Activated B cell treated with CpG ODN at 0.5 μM for 24 hours (primary cell): Measurements from ENCODE around the gene KCNIP1. TPM values are rescaled to one million over a fixed set of nuclear protein-coding genes. Genes with fewer than 3 reads are reported as not detected.

Source experiments
- ATAC-seq: fragments of 200-7000 bp; cut with Tn5 transposase; one replicate; pipeline ENCODE4 v1.10.0; 2021; ENCODE audit warnings: low read depth, mild to moderate bottlenecking, moderate library complexity
- CTCF ChIA-PET: fragments of 350-600 bp; sonication (Branson Sonifier 250); formaldehyde crosslinking; loops from one replicate; lab custom pipeline; 2021; ENCODE audit warnings: antibody characterized with exemption; lab: Charles Lee
- POLR2A ChIA-PET: fragments of 350-600 bp; sonication (Branson Sonifier 250); formaldehyde crosslinking; loops from one replicate; lab custom pipeline; 2021; ENCODE audit warnings: antibody characterized with exemption; lab: Charles Lee
- DNase-seq: peaks from one replicate; pipeline ENCODE4 v3.0.0; 2022
- H3K27ac Mint-ChIP-seq: one replicate; pipeline ENCODE4 v1.8.0; 2020; ENCODE audit warnings: mixed read lengths
- H3K27me3 Mint-ChIP-seq: one replicate; pipeline ENCODE4 v1.8.0; 2021; ENCODE audit warnings: mixed read lengths
- H3K36me3 Mint-ChIP-seq: one replicate; pipeline ENCODE4 v1.8.0; 2021; ENCODE audit warnings: low read depth, mixed read lengths
- H3K4me1 Mint-ChIP-seq: one replicate; pipeline ENCODE4 v1.8.0; 2021; ENCODE audit warnings: mixed read lengths
- H3K4me3 Mint-ChIP-seq: one replicate; pipeline ENCODE4 v1.8.0; 2020; ENCODE audit warnings: mild to moderate bottlenecking, mixed read lengths
- H3K9me3 Mint-ChIP-seq: one replicate; pipeline ENCODE4 v1.8.0; 2020; ENCODE audit warnings: mixed read lengths
- intact Hi-C: fragments of 100-400 bp; cut with micrococcal nuclease; formaldehyde crosslinking; loops from one replicate; pipeline ENCODE4 v1.15.1; 2024
- total RNA-seq: library from RNA; stranded (reverse); gene quantifications from 2 replicates; pipeline ENCODE4 v1.2.3, GENCODE V29; 2022
- TF ChIP-seq, protein P1 (sequence below): fragments of 200-600 bp; IDR thresholded peaks from one replicate; pipeline ENCODE4 v1.8.0; 2022; ENCODE audit warnings: antibody characterized with exemption, mild to moderate bottlenecking

Gene KCNIP1
- total RNA-seq, 1 donor from 2014 or later = not detected

- Mint-ChIP-seq H3K27ac (no peak overlapping the region), H3K27me3 (peaks cover 21% of the 10 kb centered on the region), H3K4me3 (no peak overlapping the region), H3K4me1 (no peaks in the 10 kb centered on the region), H3K36me3 (no peaks in the 10 kb centered on the region), H3K9me3 (no peaks in the 10 kb centered on the region)
- no peak for ATAC-seq
- CTCF ChIA-PET = no interaction called here
- intact Hi-C loops = no loop called here
- TF ChIP-seq, protein P1, sequence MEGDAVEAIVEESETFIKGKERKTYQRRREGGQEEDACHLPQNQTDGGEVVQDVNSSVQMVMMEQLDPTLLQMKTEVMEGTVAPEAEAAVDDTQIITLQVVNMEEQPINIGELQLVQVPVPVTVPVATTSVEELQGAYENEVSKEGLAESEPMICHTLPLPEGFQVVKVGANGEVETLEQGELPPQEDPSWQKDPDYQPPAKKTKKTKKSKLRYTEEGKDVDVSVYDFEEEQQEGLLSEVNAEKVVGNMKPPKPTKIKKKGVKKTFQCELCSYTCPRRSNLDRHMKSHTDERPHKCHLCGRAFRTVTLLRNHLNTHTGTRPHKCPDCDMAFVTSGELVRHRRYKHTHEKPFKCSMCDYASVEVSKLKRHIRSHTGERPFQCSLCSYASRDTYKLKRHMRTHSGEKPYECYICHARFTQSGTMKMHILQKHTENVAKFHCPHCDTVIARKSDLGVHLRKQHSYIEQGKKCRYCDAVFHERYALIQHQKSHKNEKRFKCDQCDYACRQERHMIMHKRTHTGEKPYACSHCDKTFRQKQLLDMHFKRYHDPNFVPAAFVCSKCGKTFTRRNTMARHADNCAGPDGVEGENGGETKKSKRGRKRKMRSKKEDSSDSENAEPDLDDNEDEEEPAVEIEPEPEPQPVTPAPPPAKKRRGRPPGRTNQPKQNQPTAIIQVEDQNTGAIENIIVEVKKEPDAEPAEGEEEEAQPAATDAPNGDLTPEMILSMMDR = no peak
- POLR2A ChIA-PET = no interaction called here
- DNase-seq = no peak
Measured at GRCh38 chr5:170508660-170509347, 5.0 kb downstream of the KCNIP1 start.

- ChIA-PET POLR2A (no interaction called here), CTCF (no interaction called here)
- DNase-seq (no peak), ATAC-seq (no peak)
- intact Hi-C loops = no loop called here
- TF ChIP-seq, protein P1 = no peak
- Mint-ChIP-seq H3K27ac (no peak overlapping the region), H3K4me3 (no peak overlapping the region), H3K27me3 (peaks cover 21% of the 10 kb centered on the region), H3K36me3 (no peaks in the 10 kb centered on the region), H3K9me3 (no peaks in the 10 kb centered on the region), H3K4me1 (no peaks in the 10 kb centered on the region)
Measured at GRCh38 chr5:170509348-170509660, 5.5 kb downstream of the KCNIP1 start.

- ChIA-PET POLR2A (no interaction called here), CTCF (no interaction called here)
- DNase-seq (no peak), ATAC-seq (no peak)
- no peaks in the 10 kb centered on the region for H3K4me1 Mint-ChIP-seq
- intact Hi-C loops = no loop called here
- no peak overlapping the region for H3K4me3 Mint-ChIP-seq
- no peaks in the 10 kb centered on the region for H3K36me3 Mint-ChIP-seq
- H3K9me3 Mint-ChIP-seq = no peaks in the 10 kb centered on the region
- H3K27ac Mint-ChIP-seq = no peak overlapping the region
- H3K27me3 Mint-ChIP-seq = peaks cover 17% of the 10 kb centered on the region
- TF ChIP-seq, protein P1 = no peak
Measured at GRCh38 chr5:170510126-170510525, 6.3 kb downstream of the KCNIP1 start.

DNA sequence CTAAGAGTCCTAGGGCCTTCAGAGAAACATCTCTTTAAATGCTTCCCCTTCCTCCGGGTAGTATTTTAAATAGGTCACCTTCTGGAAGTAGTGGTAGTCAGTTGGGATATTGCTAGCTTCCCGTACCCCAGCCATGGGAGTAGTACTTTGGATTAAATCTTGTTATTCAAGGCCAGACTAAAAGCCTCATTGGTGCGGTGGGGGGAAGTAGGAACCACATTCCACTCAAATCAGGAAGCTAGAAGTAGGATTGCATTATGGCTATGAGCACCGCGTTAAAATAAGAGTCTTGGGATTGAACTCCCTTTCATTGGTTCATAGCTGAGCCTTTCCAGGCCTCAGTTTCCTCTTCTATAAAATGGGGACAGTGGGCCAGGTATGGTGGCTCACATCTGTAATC lies 6.7 kb downstream of the KCNIP1 start:
- TF ChIP-seq, protein P1 = no peak

GRCh38 chr5:170511551-170512258 lies 7.9 kb downstream of the KCNIP1 start:
- ATAC-seq = no peak
- intact Hi-C loops = no loop called here
- Mint-ChIP-seq H3K9me3 (no peaks in the 10 kb centered on the region), H3K36me3 (no peaks in the 10 kb centered on the region), H3K27me3 (peaks cover 6% of the 10 kb centered on the region), H3K27ac (no peak overlapping the region), H3K4me1 (no peaks in the 10 kb centered on the region), H3K4me3 (no peak overlapping the region)
- ChIA-PET CTCF (no interaction called here), POLR2A (no interaction called here)
- DNase-seq = no peak
- TF ChIP-seq, protein P1 = no peak

More for the DNA sequence above, 6.7 kb downstream of the KCNIP1 start:
- no peaks in the 10 kb centered on the region for H3K4me1 Mint-ChIP-seq
- POLR2A ChIA-PET = no interaction called here
- intact Hi-C loops = no loop called here
- H3K27me3 Mint-ChIP-seq = peaks cover 13% of the 10 kb centered on the region
- ATAC-seq = no peak
- no peaks in the 10 kb centered on the region for H3K9me3 Mint-ChIP-seq
- H3K36me3 Mint-ChIP-seq = no peaks in the 10 kb centered on the region
- no peak for DNase-seq
- no peak overlapping the region for H3K27ac Mint-ChIP-seq
- CTCF ChIA-PET = no interaction called here
- no peak overlapping the region for H3K4me3 Mint-ChIP-seq
